MM.1S (cell line): Measurements from ENCODE around the gene FOXK2.

Experiments used
- CTCF ChIP-seq: fragments of 300-600 bp; sonication (generic); IDR thresholded peaks from 2 replicates; pipeline ENCODE4 v1.5.1; 2016; ENCODE audit warnings: antibody characterized with exemption, low read length, mixed read lengths
- EZH2phosphoT487 ChIP-seq: fragments of 300-600 bp; sonication (generic); IDR thresholded peaks from 2 replicates; pipeline ENCODE4 v1.6.1; 2018; ENCODE audit warnings: antibody characterized with exemption, low read length

- TF ChIP-seq EZH2phosphoT487 (no peak), CTCF (no peak)
These were observed 72.8 kb downstream of the FOXK2 start for GRCh38 chr17:82592289-82592766.
